Measurements from ENCODE around the gene INHBB. TPM values are rescaled to one million over a fixed set of nuclear protein-coding genes. Genes with fewer than 3 reads are reported as not detected.

Gene INHBB
- total and polyA plus RNA-seq, 4 donors, result 0.97 to 7.8 (median 5.8) TPM

GRCh38 chr2:120372816-120373215 is 26.9 kb downstream of the INHBB start:
- ATAC-seq (ENCODE audit: insufficient read depth, low FRiP score), result no peak
- no peak for DNase-seq
- no peak overlapping the region for H3K27ac ChIP-seq (ENCODE audit: low read depth in 1 of 2, low read length in 1 of 2)
- H3K4me1 ChIP-seq (ENCODE audit: control insufficient read depth in 5 of 5, insufficient read depth in 5 of 5, low read length in 5 of 5), result peaks cover 0 to 2% (median 0%) of the 10 kb centered on the region in 5 donors
- no peaks in the 10 kb centered on the region for H3K36me3 ChIP-seq (ENCODE audit: control insufficient read depth in 4 of 4, insufficient read depth in 4 of 4, low read length in 4 of 4)
- WGBS, 2 donors, result 95 to 96% methylated on average over 4 of the region's 4 CpGs
- no peak overlapping the region for H3K4me3 ChIP-seq
- H3K9ac ChIP-seq (ENCODE audit: insufficient read depth in 1 of 2, low read length in 2 of 2), result no peak overlapping the region
- H3K9me3 ChIP-seq (ENCODE audit: control insufficient read depth in 4 of 4, insufficient read depth in 3 of 4, low read length in 3 of 4), result no peaks in the 10 kb centered on the region
- no peak for TF ChIP-seq CTCF (IDR thresholded peaks at IDR 0.05; ENCODE audit: control extremely low read depth, extremely low read depth)
- H3K27me3 ChIP-seq (ENCODE audit: control insufficient read depth in 3 of 3, insufficient read depth in 3 of 3, low read length in 2 of 3), result peaks cover 0 to 4% (median 0%) of the 10 kb centered on the region in 3 donors

GRCh38 chr2:120373424-120373823 is 27.5 kb downstream of the INHBB start:
- no peaks in the 10 kb centered on the region for H3K4me1 ChIP-seq (ENCODE audit: control insufficient read depth in 5 of 5, insufficient read depth in 5 of 5, low read length in 5 of 5)
- H3K9ac ChIP-seq (ENCODE audit: insufficient read depth in 1 of 2, low read length in 2 of 2), result no peak overlapping the region
- no peak overlapping the region for H3K4me3 ChIP-seq
- WGBS, 2 donors, result 66 to 73% methylated on average over 10 of the region's 10 CpGs
- H3K36me3 ChIP-seq (ENCODE audit: control insufficient read depth in 4 of 4, insufficient read depth in 4 of 4, low read length in 4 of 4), result no peaks in the 10 kb centered on the region
- no peak overlapping the region for H3K27ac ChIP-seq (ENCODE audit: low read depth in 1 of 2, low read length in 1 of 2)
- H3K27me3 ChIP-seq (ENCODE audit: control insufficient read depth in 3 of 3, insufficient read depth in 3 of 3, low read length in 2 of 3), result peaks cover 0 to 4% (median 0%) of the 10 kb centered on the region in 3 donors
- no peak for DNase-seq
- no peaks in the 10 kb centered on the region for H3K9me3 ChIP-seq (ENCODE audit: control insufficient read depth in 4 of 4, insufficient read depth in 3 of 4, low read length in 3 of 4)
- no peak for TF ChIP-seq CTCF (IDR thresholded peaks at IDR 0.05; ENCODE audit: control extremely low read depth, extremely low read depth)
- ATAC-seq (ENCODE audit: insufficient read depth, low FRiP score), result no peak

GRCh38 chr2:120374821-120375220 is 28.9 kb downstream of the INHBB start:
- ATAC-seq (ENCODE audit: insufficient read depth, low FRiP score) (no peak), DNase-seq (no peak)
- Histone ChIP-seq H3K9ac (ENCODE audit: insufficient read depth in 1 of 2, low read length in 2 of 2) (no peak overlapping the region), H3K27me3 (ENCODE audit: control insufficient read depth in 3 of 3, insufficient read depth in 3 of 3, low read length in 2 of 3) (peaks cover 0 to 4% (median 0%) of the 10 kb centered on the region in 3 donors), H3K36me3 (ENCODE audit: control insufficient read depth in 4 of 4, insufficient read depth in 4 of 4, low read length in 4 of 4) (no peaks in the 10 kb centered on the region), H3K9me3 (ENCODE audit: control insufficient read depth in 4 of 4, insufficient read depth in 3 of 4, low read length in 3 of 4) (no peaks in the 10 kb centered on the region), H3K4me3 (no peak overlapping the region), H3K27ac (ENCODE audit: low read depth in 1 of 2, low read length in 1 of 2) (no peak overlapping the region), H3K4me1 (ENCODE audit: control insufficient read depth in 5 of 5, insufficient read depth in 5 of 5, low read length in 5 of 5) (no peaks in the 10 kb centered on the region)
- 81 to 90% methylated on average over 5 of the region's 5 CpGs for WGBS, 2 donors
- TF ChIP-seq CTCF (IDR thresholded peaks at IDR 0.05; ENCODE audit: control extremely low read depth, extremely low read depth), result no peak
